K562 (cell line): Measurements from ENCODE around the gene LRRC27. TPM values are rescaled to one million over a fixed set of nuclear protein-coding genes. Genes with fewer than 3 reads are reported as not detected.

ENCODE experiments used
- BMI1 ChIP-seq: fragments of 150-350 bp; IDR thresholded peaks from 2 replicates; pipeline ENCODE4 v1.6.1; 2014; ENCODE audit warnings: low read length
- CREB3 ChIP-seq: fragments of 450-650 bp; conservative IDR thresholded peaks from 2 replicates; pipeline ENCODE4 v1.6.1; 2016; ENCODE audit warnings: missing genetic modification characterization, low read depth, mild to moderate bottlenecking, missing compliant biosample characterization, moderate library complexity
- CREB5 ChIP-seq: fragments of 250-450 bp; sonication (Bioruptor Pico); IDR thresholded peaks from 2 replicates; pipeline ENCODE4 v1.5.0; 2020; ENCODE audit warnings: mild to moderate bottlenecking
- HMG20A ChIP-seq: fragments of 450-650 bp; formaldehyde crosslinking; conservative IDR thresholded peaks from 2 replicates; pipeline ENCODE4 v1.4.0; 2020; ENCODE audit warnings: mild to moderate bottlenecking, mixed read lengths
- MCM5 ChIP-seq: fragments of 450-650 bp; IDR thresholded peaks from 2 replicates; pipeline ENCODE4 v1.6.1; 2016; ENCODE audit warnings: low read depth
- MEIS2 ChIP-seq: fragments of 450-650 bp; IDR thresholded peaks from 2 replicates; pipeline ENCODE4 v1.6.1; 2014; ENCODE audit warnings: mild to moderate bottlenecking; ENCODE audit not compliant: partially characterized antibody
- POLR3A ChIP-seq: IDR thresholded peaks from 2 replicates; pipeline ENCODE4 v1.6.1; 2011; ENCODE audit warnings: borderline replicate concordance, mild to moderate bottlenecking, moderate library complexity; ENCODE audit not compliant: insufficient read length, insufficient read depth; ENCODE audit errors: extremely low read depth
- RAD21 ChIP-seq, 2 experiments: fragments of 250-450 bp in 1 of 2; fragments of 450-650 bp in 1 of 2; sonication (Bioruptor Pico) in 1 of 2; formaldehyde crosslinking in 1 of 2; IDR thresholded peaks in 1 of 2; conservative IDR thresholded peaks in 1 of 2; 2 replicates each; pipeline versions ENCODE4 v1.4.0 to v1.8.0; 2020 to 2022; ENCODE audit warnings: mild to moderate bottlenecking in 2 of 2, moderate library complexity in 1 of 2
- RBM15 ChIP-seq: fragments of 200-400 bp; formaldehyde crosslinking; IDR thresholded peaks from 2 replicates; pipeline ENCODE4 v1.6.1; 2018; ENCODE audit warnings: mild to moderate bottlenecking, low read length, moderate library complexity; ENCODE audit not compliant: insufficient read depth
- RBM22 ChIP-seq: fragments of 200-400 bp; formaldehyde crosslinking; IDR thresholded peaks from 2 replicates; pipeline ENCODE4 v1.6.1; 2018; ENCODE audit warnings: low read length, low read depth; ENCODE audit not compliant: poor library complexity, severe bottlenecking
- SRSF9 ChIP-seq: fragments of 200-400 bp; formaldehyde crosslinking; IDR thresholded peaks from 2 replicates; pipeline ENCODE4 v1.6.1; 2017; ENCODE audit warnings: low read depth, low read length, borderline replicate concordance
- TAF15 ChIP-seq: fragments of 200-400 bp; formaldehyde crosslinking; IDR thresholded peaks from 2 replicates; pipeline ENCODE4 v1.6.1; 2017; ENCODE audit warnings: mild to moderate bottlenecking, low read depth, low read length, moderate library complexity
- YBX1 ChIP-seq: fragments of 450-650 bp; IDR thresholded peaks from 2 replicates; pipeline ENCODE4 v1.7.1; 2016; ENCODE audit warnings: mild to moderate bottlenecking
- ZNF175 ChIP-seq: fragments of 200-800 bp; sonication (Bioruptor generic); IDR thresholded peaks from 2 replicates; pipeline ENCODE4 v1.6.1; 2016; ENCODE audit warnings: low read depth, mild to moderate bottlenecking, missing genetic modification characterization, missing compliant biosample characterization
- ZNF41 ChIP-seq: fragments of 250-450 bp; sonication (Bioruptor Pico); conservative IDR thresholded peaks from 2 replicates; pipeline ENCODE4 v1.4.0; 2020; ENCODE audit warnings: mild to moderate bottlenecking
- ZNF551 ChIP-seq: fragments of 250-450 bp; sonication (Bioruptor Pico); IDR thresholded peaks from 2 replicates; pipeline ENCODE4 v1.5.0; 2021; ENCODE audit warnings: mild to moderate bottlenecking, moderate library complexity
- ZNF644 ChIP-seq: fragments of 200-800 bp; sonication (Bioruptor generic); IDR thresholded peaks from 2 replicates; pipeline ENCODE4 v1.6.1; 2016; ENCODE audit warnings: low read depth, missing genetic modification characterization, missing compliant biosample characterization
- ZNF785 ChIP-seq: fragments of 250-450 bp; sonication (Bioruptor Pico); IDR thresholded peaks from 2 replicates; pipeline ENCODE4 v1.4.0; 2020; ENCODE audit warnings: mild to moderate bottlenecking
- ZNF830 ChIP-seq: fragments of 250-450 bp; sonication (Bioruptor Pico); IDR thresholded peaks from 2 replicates; pipeline ENCODE4 v1.5.0; 2021; ENCODE audit warnings: mild to moderate bottlenecking
- polyA plus RNA-seq, 8 experiments: library from polyadenylated mRNA; depleted of rRNA in 4 of 8; stranded (reverse) in 5 of 8; unstranded in 3 of 8; fragments of >200 nt; fragmentation: Nextera tagmentation in 2 of 8; fragmentation: Illumina TruSeq in 1 of 8; extraction: Ambion mirVana in 2 of 8; extraction: Trizol in 1 of 8; gene quantifications; 2 replicates each; pipeline versions ENCODE4 v1.2.1 to v1.2.3, GENCODE V29; 2011 to 2014; ENCODE audit warnings: inconsistent platforms in 1 of 8, missing spikeins in 1 of 8
- total RNA-seq, 7 experiments: library from RNA; depleted of rRNA in 6 of 7; stranded (reverse); fragments of >200 nt in 6 of 7; fragmentation: Illumina TruSeq in 2 of 7; extraction: Trizol in 2 of 7; gene quantifications; 2 replicates each; pipeline versions ENCODE4 v1.2.1 to v1.2.3, GENCODE V29; 2011 to 2021; ENCODE audit warnings: low replicate concordance in 1 of 7
- TF ChIP-seq, protein P1 (sequence below): fragments of 450-650 bp; IDR thresholded peaks from 2 replicates; pipeline ENCODE4 v1.7.1; 2018; ENCODE audit warnings: mild to moderate bottlenecking, low read depth; ENCODE audit not compliant: partially characterized antibody
- TF ChIP-seq, protein P2 (sequence below): fragments of 450-650 bp; IDR thresholded peaks from 2 replicates; pipeline ENCODE4 v1.6.1; 2017; ENCODE audit warnings: antibody characterized with exemption

Gene LRRC27
- total and polyA plus RNA-seq, 9 of the 15 experiments (the other 6 are each of a cell fraction or from before 2014, with no cell fraction given) = 0.10 to 2.7 (median 1.4) TPM

GRCh38 chr10:132331601-132332432 lies at the start of gene LRRC27 (continued):
- TF ChIP-seq, protein P1, sequence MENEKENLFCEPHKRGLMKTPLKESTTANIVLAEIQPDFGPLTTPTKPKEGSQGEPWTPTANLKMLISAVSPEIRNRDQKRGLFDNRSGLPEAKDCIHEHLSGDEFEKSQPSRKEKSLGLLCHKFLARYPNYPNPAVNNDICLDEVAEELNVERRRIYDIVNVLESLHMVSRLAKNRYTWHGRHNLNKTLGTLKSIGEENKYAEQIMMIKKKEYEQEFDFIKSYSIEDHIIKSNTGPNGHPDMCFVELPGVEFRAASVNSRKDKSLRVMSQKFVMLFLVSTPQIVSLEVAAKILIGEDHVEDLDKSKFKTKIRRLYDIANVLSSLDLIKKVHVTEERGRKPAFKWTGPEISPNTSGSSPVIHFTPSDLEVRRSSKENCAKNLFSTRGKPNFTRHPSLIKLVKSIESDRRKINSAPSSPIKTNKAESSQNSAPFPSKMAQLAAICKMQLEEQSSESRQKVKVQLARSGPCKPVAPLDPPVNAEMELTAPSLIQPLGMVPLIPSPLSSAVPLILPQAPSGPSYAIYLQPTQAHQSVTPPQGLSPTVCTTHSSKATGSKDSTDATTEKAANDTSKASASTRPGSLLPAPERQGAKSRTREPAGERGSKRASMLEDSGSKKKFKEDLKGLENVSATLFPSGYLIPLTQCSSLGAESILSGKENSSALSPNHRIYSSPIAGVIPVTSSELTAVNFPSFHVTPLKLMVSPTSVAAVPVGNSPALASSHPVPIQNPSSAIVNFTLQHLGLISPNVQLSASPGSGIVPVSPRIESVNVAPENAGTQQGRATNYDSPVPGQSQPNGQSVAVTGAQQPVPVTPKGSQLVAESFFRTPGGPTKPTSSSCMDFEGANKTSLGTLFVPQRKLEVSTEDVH = no peak
- no peak for TF ChIP-seq ZNF785 (CRISPR knock-in tag)
- TF ChIP-seq HMG20A (CRISPR knock-in tag) = no peak
- no peak for TF ChIP-seq RBM22
- peak; percentile 97 for TF ChIP-seq MEIS2
- TF ChIP-seq ZNF175 (CRISPR knock-in tag) = no peak
- no peak for TF ChIP-seq ZNF644 (tag)
- TF ChIP-seq ZNF41 = no peak
- TF ChIP-seq CREB3 (tag) = no peak
- no peak for TF ChIP-seq POLR3A
- no peak for TF ChIP-seq ZNF830 (CRISPR knock-in tag)
- no peak for TF ChIP-seq RBM15
- no peak for TF ChIP-seq SRSF9
- TF ChIP-seq YBX1 = no peak
- TF ChIP-seq, protein P2, sequence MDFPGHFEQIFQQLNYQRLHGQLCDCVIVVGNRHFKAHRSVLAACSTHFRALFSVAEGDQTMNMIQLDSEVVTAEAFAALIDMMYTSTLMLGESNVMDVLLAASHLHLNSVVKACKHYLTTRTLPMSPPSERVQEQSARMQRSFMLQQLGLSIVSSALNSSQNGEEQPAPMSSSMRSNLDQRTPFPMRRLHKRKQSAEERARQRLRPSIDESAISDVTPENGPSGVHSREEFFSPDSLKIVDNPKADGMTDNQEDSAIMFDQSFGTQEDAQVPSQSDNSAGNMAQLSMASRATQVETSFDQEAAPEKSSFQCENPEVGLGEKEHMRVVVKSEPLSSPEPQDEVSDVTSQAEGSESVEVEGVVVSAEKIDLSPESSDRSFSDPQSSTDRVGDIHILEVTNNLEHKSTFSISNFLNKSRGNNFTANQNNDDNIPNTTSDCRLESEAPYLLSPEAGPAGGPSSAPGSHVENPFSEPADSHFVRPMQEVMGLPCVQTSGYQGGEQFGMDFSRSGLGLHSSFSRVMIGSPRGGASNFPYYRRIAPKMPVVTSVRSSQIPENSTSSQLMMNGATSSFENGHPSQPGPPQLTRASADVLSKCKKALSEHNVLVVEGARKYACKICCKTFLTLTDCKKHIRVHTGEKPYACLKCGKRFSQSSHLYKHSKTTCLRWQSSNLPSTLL = no peak
- no peak for TF ChIP-seq RAD21 (CRISPR knock-in tag; conservative IDR thresholded peaks at IDR 0.05 in 1 of 2, IDR thresholded peaks at IDR 0.05 in 1 of 2)
- no peak for TF ChIP-seq TAF15
- no peak for TF ChIP-seq ZNF551 (CRISPR knock-in tag)
- no peak for TF ChIP-seq CREB5
- peak; percentile 84 for TF ChIP-seq BMI1
- no peak for TF ChIP-seq MCM5
